GM12878 (cell line): ENCODE data around the gene ALDH3A2. TPM values are rescaled to one million over a fixed set of nuclear protein-coding genes. Genes with fewer than 3 reads are reported as not detected.

Experiments
- ATAC-seq: fragments of 200-7000 bp; cut with Tn5 transposase; 3 replicates; pipeline ENCODE4 v1.9.1; 2020; ENCODE audit warnings: mild to moderate bottlenecking, moderate library complexity
- BruUV-seq: library from RNA; stranded (reverse); fragments of 400-500 nt; replicated peaks from 2 replicates; lab custom pipeline; 2021; lab: Mats Ljungman, UMichigan
- CTCF ChIA-PET: fragments of 300-600 bp; sonication (Branson Sonifier 250); formaldehyde crosslinking; extraction: SDS; loops from one replicate; lab custom pipeline; 2021; ENCODE audit warnings: inconsistent platforms; lab: Yijun Ruan, JAX
- POLR2A ChIA-PET: fragments of 350-600 bp; formaldehyde crosslinking; extraction: SDS; loops from one replicate; lab custom pipeline; 2021; ENCODE audit warnings: inconsistent platforms; lab: Charles Lee
- RAD21 ChIA-PET: fragments of 300-600 bp; sonication (Branson Sonifier 250); formaldehyde crosslinking; loops from one replicate; lab custom pipeline; 2023; ENCODE audit warnings: antibody characterized with exemption; ENCODE audit not compliant: unreplicated experiment; lab: Charles Lee
- SMC1A ChIA-PET: fragments of 300-600 bp; sonication (Branson Sonifier 250); formaldehyde crosslinking; loops from one replicate; lab custom pipeline; 2023; ENCODE audit not compliant: unreplicated experiment, uncharacterized antibody; lab: Charles Lee
- DNase-seq: peaks from one replicate; pipeline ENCODE4 v3.0.0-alpha.2; 2011; ENCODE audit warnings: low read depth, low spot score
- FAIRE-seq: peaks from 3 replicates; lab custom pipeline; 2011; peaks lifted over from hg19 to GRCh38; lab: Jason Lieb, UNC
- H2AFZ ChIP-seq: 2 replicates; pipeline ENCODE4 v1.6.0; 2011; ENCODE audit warnings: low read depth, low read length, control low read depth; ENCODE audit not compliant: control insufficient read depth
- H3K27ac ChIP-seq: 2 replicates; pipeline ENCODE4 v1.5.1; 2011; ENCODE audit warnings: control low read depth; ENCODE audit not compliant: control insufficient read depth, insufficient read depth
- H3K27me3 ChIP-seq, 2 experiments: replicated peaks in 1 of 2; 2 replicates each; pipeline versions ENCODE4 v1.6.0 to v1.6.1; 2011; ENCODE audit warnings: low read length in 1 of 2; ENCODE audit not compliant: control insufficient read depth in 2 of 2, insufficient read depth in 2 of 2
- H3K36me3 ChIP-seq, 2 experiments: 2 replicates each; pipeline ENCODE4 v1.5.1; 2011; ENCODE audit warnings: low read length in 1 of 2; ENCODE audit not compliant: control insufficient read depth in 2 of 2, insufficient read depth in 2 of 2
- H3K4me1 ChIP-seq: 2 replicates; pipeline ENCODE4 v1.6.1; 2011; ENCODE audit warnings: mild to moderate bottlenecking, low read length, moderate library complexity, mixed read lengths; ENCODE audit not compliant: control insufficient read depth, insufficient read depth
- H3K4me2 ChIP-seq: 2 replicates; pipeline ENCODE4 v1.6.0; 2011; ENCODE audit warnings: control low read depth; ENCODE audit not compliant: control insufficient read depth, insufficient read depth
- H3K4me3 ChIP-seq: fragments of 200-600 bp; sonication (generic); 2 replicates; pipeline ENCODE4 v1.5.1; 2016
- H3K79me2 ChIP-seq: 2 replicates; pipeline ENCODE4 v1.6.0; 2011; ENCODE audit warnings: low read length; ENCODE audit not compliant: control insufficient read depth, insufficient read depth
- H3K9ac ChIP-seq: 2 replicates; pipeline ENCODE4 v1.8.0; 2011; ENCODE audit warnings: low read length, control low read depth, mixed read lengths; ENCODE audit not compliant: control insufficient read depth, insufficient read depth
- H3K9me3 ChIP-seq: replicated peaks from 3 replicates; pipeline ENCODE4 v1.5.1; 2011; ENCODE audit warnings: mild to moderate bottlenecking, low read length; ENCODE audit not compliant: control insufficient read depth, insufficient read depth
- H4K20me1 ChIP-seq: 2 replicates; pipeline ENCODE4 v1.6.0; 2011; ENCODE audit not compliant: control insufficient read depth, insufficient read depth
- BACH1 ChIP-seq: fragments of 450-650 bp; IDR thresholded peaks from 2 replicates; pipeline ENCODE4 v1.6.1; 2017; ENCODE audit warnings: mild to moderate bottlenecking, borderline replicate concordance
- CBX3 ChIP-seq: fragments of 200-600 bp; sonication (generic); IDR thresholded peaks from 2 replicates; pipeline ENCODE4 v1.6.1; 2016; ENCODE audit warnings: low read depth, borderline replicate concordance
- HCFC1 ChIP-seq: fragments of 150-350 bp; IDR thresholded peaks from 2 replicates; pipeline ENCODE4 v1.6.1; 2014; ENCODE audit warnings: low read length
- KAT2A ChIP-seq: conservative IDR thresholded peaks from 2 replicates; pipeline ENCODE4 v1.6.1; 2011; ENCODE audit warnings: low read depth, low read length; ENCODE audit not compliant: control insufficient read depth
- MEF2A ChIP-seq: IDR thresholded peaks from 2 replicates; pipeline ENCODE4 v1.6.1; 2011; ENCODE audit warnings: low read depth, mild to moderate bottlenecking, low read length, moderate library complexity; ENCODE audit not compliant: insufficient read depth
- MYB ChIP-seq: fragments of 150-350 bp; IDR thresholded peaks from 2 replicates; pipeline ENCODE4 v1.6.1; 2014; ENCODE audit warnings: mild to moderate bottlenecking, low read depth, low read length, borderline replicate concordance
- NKRF ChIP-seq: fragments of 450-650 bp; conservative IDR thresholded peaks from 2 replicates; pipeline ENCODE4 v1.6.1; 2017; ENCODE audit warnings: mild to moderate bottlenecking, moderate library complexity
- POLR2A ChIP-seq: IDR thresholded peaks from 2 replicates; pipeline ENCODE4 v1.6.1; 2011; ENCODE audit warnings: low read depth, mild to moderate bottlenecking, low read length
- POLR2AphosphoS5 ChIP-seq: IDR thresholded peaks from 2 replicates; pipeline ENCODE4 v1.6.1; 2011; ENCODE audit warnings: mild to moderate bottlenecking, low read length, inconsistent platforms
- RAD21 ChIP-seq: IDR thresholded peaks from 2 replicates; pipeline ENCODE4 v1.6.1; 2011; ENCODE audit warnings: mild to moderate bottlenecking, low read depth, low read length, moderate library complexity; ENCODE audit not compliant: insufficient read depth
- SREBF2 ChIP-seq: IDR thresholded peaks from 2 replicates; pipeline ENCODE4 v1.6.1; 2012; ENCODE audit warnings: mild to moderate bottlenecking, low read length
- TCF3 ChIP-seq: IDR thresholded peaks from 2 replicates; pipeline ENCODE4 v1.6.1; 2012; ENCODE audit warnings: low read depth, mild to moderate bottlenecking, low read length, borderline replicate concordance; ENCODE audit not compliant: insufficient read depth
- WGBS: methylation state at CpG from one replicate; pipeline ENCODE4 v1.1.6; 2016; ENCODE audit warnings: low lambda C conversion rate; ENCODE audit not compliant: insufficient replicate concordance, insufficient coverage; ENCODE audit errors: missing lambda C conversion rate; 5-methylcytosine and 5-hydroxymethylcytosine counted together
- in situ Hi-C: fragments of 300-500 bp; cut with MboI; formaldehyde crosslinking; loops from 9 replicates; pipeline ENCODE4 v1.14.3; 2018; ENCODE audit warnings: mixed read lengths
- intact Hi-C: fragments of 100-400 bp; cut with micrococcal nuclease; formaldehyde crosslinking; loops from one replicate; pipeline ENCODE4 v1.14.2; 2022; ENCODE audit not compliant: unreplicated experiment
- polyA plus RNA-seq, 11 experiments: library from polyadenylated mRNA; depleted of rRNA in 4 of 11; unstranded in 6 of 11; stranded (reverse) in 5 of 11; fragments of >200 nt; fragmentation: Nextera tagmentation in 4 of 11; fragmentation: Illumina TruSeq in 1 of 11; extraction: Ambion mirVana in 4 of 11; extraction: Trizol in 1 of 11; gene quantifications; 1 replicate in 1 of 11; 2 replicates in 10 of 11; pipeline versions ENCODE4 v1.2.1 to v1.2.3, GENCODE V29; 2011 to 2016; ENCODE audit warnings: inconsistent platforms in 2 of 11, missing spikeins in 2 of 11, low read depth in 1 of 11
- total RNA-seq, 4 experiments: library from RNA; depleted of rRNA in 3 of 4; stranded (reverse); fragments of >200 nt in 3 of 4; fragmentation: Illumina TruSeq in 1 of 4; extraction: Trizol in 1 of 4; gene quantifications; 2 replicates each; pipeline versions ENCODE4 v1.2.1 to v1.2.3, GENCODE V29; 2013 to 2021
- TF ChIP-seq, protein P1 (sequence below): fragments of 450-650 bp; IDR thresholded peaks from 2 replicates; pipeline ENCODE4 v1.6.1; 2017; ENCODE audit warnings: low read depth, mild to moderate bottlenecking, moderate library complexity
- TF ChIP-seq, protein P2 (sequence below): fragments of 450-650 bp; formaldehyde crosslinking; IDR thresholded peaks from 2 replicates; pipeline ENCODE4 v1.4.0; 2020; ENCODE audit warnings: mild to moderate bottlenecking, moderate library complexity

Gene ALDH3A2
- total and polyA plus RNA-seq, 10 of the 15 experiments (the other 5 are each of a cell fraction or from before 2014, with no cell fraction given), result 5.0 to 37.0 (median 26.1) TPM

- Histone ChIP-seq H3K4me1 (no peaks in the 10 kb centered on the region), H3K36me3 (no peaks in the 10 kb centered on the region), H3K4me2 (no peak overlapping the region), H3K9me3 (no peaks in the 10 kb centered on the region), H4K20me1 (no peaks in the 10 kb centered on the region), H3K79me2 (no peaks in the 10 kb centered on the region), H3K9ac (no peak overlapping the region), H2AFZ (no peak overlapping the region), H3K27ac (no peak overlapping the region), H3K4me3 (no peak overlapping the region), H3K27me3 (no peaks in the 10 kb centered on the region; a peak in 1 of 4 replicates)
- no peak for DNase-seq
- no TSS peak for BruUV-seq
- POLR2A ChIA-PET, result no interaction called here
- no peak for ATAC-seq
- intact Hi-C loops (no loop called here), in situ Hi-C loops (no loop called here)
- WGBS, result 67% methylated on average over 2 of the region's 2 CpGs
- SMC1A ChIA-PET, result interaction anchor here (1.2 kb wide), 1 partner anchor 33 kb away, joined by 4 read pairs; no protein-coding TSS in a partner anchor
- FAIRE-seq, result no peak
- CTCF ChIA-PET, result interaction anchor here (1.0 kb wide), 1 partner anchor 12 kb away, joined by 3 read pairs; no protein-coding TSS in a partner anchor
- RAD21 ChIA-PET, result no interaction called here
- no peak for TF ChIP-seq TCF3
- TF ChIP-seq MEF2A, result no peak
- TF ChIP-seq HCFC1, result no peak
- no peak for TF ChIP-seq KAT2A
- no peak for TF ChIP-seq RAD21
- no peak for TF ChIP-seq POLR2AphosphoS5
- no peak for TF ChIP-seq SREBF2
- TF ChIP-seq POLR2A, result no peak
- no peak for TF ChIP-seq NKRF
- TF ChIP-seq, protein P1, sequence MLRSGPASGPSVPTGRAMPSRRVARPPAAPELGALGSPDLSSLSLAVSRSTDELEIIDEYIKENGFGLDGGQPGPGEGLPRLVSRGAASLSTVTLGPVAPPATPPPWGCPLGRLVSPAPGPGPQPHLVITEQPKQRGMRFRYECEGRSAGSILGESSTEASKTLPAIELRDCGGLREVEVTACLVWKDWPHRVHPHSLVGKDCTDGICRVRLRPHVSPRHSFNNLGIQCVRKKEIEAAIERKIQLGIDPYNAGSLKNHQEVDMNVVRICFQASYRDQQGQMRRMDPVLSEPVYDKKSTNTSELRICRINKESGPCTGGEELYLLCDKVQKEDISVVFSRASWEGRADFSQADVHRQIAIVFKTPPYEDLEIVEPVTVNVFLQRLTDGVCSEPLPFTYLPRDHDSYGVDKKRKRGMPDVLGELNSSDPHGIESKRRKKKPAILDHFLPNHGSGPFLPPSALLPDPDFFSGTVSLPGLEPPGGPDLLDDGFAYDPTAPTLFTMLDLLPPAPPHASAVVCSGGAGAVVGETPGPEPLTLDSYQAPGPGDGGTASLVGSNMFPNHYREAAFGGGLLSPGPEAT, result no peak
- no peak for TF ChIP-seq MYB
- no peak for TF ChIP-seq CBX3
- TF ChIP-seq, protein P2, sequence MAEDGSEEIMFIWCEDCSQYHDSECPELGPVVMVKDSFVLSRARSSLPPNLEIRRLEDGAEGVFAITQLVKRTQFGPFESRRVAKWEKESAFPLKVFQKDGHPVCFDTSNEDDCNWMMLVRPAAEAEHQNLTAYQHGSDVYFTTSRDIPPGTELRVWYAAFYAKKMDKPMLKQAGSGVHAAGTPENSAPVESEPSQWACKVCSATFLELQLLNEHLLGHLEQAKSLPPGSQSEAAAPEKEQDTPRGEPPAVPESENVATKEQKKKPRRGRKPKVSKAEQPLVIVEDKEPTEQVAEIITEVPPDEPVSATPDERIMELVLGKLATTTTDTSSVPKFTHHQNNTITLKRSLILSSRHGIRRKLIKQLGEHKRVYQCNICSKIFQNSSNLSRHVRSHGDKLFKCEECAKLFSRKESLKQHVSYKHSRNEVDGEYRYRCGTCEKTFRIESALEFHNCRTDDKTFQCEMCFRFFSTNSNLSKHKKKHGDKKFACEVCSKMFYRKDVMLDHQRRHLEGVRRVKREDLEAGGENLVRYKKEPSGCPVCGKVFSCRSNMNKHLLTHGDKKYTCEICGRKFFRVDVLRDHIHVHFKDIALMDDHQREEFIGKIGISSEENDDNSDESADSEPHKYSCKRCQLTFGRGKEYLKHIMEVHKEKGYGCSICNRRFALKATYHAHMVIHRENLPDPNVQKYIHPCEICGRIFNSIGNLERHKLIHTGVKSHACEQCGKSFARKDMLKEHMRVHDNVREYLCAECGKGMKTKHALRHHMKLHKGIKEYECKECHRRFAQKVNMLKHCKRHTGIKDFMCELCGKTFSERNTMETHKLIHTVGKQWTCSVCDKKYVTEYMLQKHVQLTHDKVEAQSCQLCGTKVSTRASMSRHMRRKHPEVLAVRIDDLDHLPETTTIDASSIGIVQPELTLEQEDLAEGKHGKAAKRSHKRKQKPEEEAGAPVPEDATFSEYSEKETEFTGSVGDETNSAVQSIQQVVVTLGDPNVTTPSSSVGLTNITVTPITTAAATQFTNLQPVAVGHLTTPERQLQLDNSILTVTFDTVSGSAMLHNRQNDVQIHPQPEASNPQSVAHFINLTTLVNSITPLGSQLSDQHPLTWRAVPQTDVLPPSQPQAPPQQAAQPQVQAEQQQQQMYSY, result no peak
- TF ChIP-seq BACH1, result no peak
These were observed 38.2 kb upstream of the ALDH3A2 start for GRCh38 chr17:19610311-19610710.
